Fibroblast of skin of abdomen (primary cell): ENCODE data around the gene SPOCD1.
A peak's percentile ranks its signal among the peaks of the same experiment; 100 is the strongest.

ENCODE experiments used
- DNase-seq: peaks from one replicate; pipeline ENCODE4 v3.0.0-alpha.2; 2013

Gene SPOCD1

DNA sequence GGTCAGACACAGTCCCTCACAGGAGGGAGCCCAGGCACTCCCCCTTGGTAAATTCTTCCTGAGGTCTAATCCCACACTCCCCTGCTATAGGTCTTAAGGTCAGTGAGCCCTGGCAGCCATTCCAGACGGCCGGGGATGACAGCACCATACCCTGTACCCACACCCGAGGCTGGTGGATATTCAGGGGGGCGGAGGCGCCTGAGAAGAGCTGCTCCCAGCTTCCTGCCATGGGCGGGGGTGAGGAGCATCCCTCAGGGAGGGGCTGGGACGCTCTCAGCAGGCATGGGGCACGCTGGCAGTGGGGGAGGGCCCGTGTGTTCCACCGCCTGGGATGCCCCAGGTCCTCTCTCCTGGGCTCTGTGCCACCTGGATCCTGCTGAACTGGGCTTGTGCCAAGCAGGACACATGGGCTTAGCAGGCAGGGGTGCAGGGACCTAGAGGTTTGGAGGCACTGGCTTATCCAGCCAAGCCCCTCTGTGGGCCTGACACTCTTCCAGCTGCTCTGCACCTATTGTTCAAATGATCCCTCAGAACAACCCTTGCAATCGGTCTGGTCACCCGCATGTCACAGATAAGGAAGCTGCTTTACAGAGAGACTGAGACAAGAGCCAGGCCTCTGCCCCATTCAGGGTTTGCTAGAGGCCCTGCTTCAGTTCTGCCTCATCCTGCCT lies 46.0 kb downstream of the SPOCD1 start:
- no peak for DNase-seq

DNA sequence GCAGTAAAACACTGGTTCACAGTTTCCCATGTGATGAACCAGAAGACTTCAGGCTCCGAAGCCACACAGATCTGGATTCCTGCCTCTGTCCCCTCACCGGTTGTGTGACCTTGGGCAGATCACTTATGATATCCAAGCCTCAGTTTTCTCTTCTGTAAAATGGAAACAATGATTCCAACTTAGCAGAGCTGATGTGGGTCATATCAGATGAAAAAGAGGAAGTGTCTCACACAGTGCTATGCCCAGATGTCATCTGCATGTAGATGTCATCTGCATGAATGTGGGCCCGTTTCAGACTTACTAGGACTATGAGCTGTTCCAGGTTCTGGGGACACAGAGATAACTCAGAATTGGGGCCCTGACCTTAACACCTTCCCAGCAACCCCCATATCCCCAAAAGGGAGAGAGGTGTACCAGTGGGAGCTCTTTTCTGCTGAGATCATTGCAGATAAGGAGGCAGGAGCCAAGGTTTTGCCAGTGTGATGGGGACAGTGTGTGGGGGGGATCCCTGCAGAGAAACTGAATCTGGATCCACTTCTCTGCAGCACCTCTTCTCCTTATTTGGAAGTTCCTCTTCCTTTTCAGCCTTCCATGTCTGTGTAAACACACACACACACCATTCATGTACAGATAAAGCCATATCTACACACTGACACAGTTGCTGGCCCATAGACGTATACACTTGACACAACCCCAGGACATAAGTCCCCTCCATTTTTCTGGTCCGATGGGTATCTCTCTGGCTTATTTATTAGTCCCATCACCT lies 46.7 kb downstream of the SPOCD1 start:
- DNase-seq, result no peak

DNA sequence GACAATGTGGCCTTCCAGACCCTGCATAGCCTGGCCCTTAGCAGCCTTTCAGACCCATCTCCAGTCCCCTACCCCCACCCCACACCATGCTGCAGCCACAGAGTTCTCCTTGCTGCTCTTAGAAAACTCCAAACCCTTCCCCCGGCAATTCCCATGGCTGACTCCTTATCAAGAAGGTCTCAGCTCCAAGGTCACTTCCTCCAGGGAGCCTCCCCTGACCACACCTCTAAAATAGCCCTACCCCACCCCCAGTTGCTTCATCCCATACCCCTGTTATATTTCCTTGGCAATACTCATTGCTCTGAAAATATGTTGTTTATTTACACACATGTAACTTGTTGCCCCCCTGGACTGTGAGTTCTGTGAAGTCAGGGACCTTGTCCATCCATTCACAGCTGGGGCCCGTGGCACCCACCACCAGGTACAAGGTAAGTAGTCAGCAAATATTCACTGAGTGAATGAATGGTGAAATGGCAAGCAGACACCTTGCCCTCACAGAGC lies 47.4 kb downstream of the SPOCD1 start:
- no peak for DNase-seq

DNA sequence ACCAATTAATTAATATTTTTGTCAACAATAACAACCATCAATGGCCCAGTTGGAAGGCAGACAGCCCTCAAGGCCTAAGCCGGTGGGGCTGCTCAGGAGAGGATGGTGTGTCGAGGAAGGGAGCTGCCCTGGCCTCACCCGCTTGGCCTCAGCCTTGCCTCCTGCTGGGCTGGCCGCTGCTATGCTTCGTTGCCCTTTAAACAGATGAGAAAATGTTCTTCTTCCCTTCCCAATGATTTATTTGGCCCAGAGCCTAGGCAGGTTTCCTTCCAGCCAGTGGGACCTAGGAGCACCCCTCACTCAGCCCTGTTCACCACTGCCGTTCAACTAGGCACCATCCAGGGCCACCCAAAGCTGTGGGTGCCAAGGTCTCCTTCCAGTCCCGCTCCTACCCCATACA lies 48.6 kb downstream of the SPOCD1 start:
- no peak for DNase-seq

- no peak for DNase-seq
These were observed 50.3 kb downstream of the SPOCD1 start for GRCh38 chr1:31765516-31765915.

DNA sequence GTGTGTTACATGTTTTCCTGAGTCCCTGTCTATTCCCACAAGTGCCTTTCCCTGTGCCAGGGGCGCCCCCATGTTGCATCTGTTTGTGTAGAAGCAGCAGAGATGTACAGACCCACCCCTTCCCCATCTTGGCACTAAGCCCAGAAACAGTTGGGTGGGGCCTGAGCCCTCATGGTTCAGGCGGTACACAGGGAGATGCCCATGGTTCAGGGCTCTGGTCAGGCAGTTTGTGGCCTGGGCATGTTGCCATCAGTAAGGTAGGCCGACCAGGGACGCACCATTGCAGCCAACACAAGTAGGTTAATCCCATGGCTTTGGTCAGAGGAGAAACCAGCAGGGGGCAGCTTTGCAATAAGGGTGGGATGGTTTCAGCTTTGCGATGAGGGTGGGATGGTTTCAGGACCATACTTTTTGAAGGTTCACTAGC lies 50.8 kb downstream of the SPOCD1 start:
- DNase-seq, result peak; percentile 16

GRCh38 chr1:31764312-31765040 lies 51.3 kb downstream of the SPOCD1 start, which contains the start of gene ADGRB2:
Gene ADGRB2, minus strand, starts transcription at chr1:31764340. Its CDS starts 7,119 bp downstream, at chr1:31757221.
- DNase-seq, result no peak

- DNase-seq, result no peak
These were observed 52.0 kb downstream of the SPOCD1 start for GRCh38 chr1:31763671-31764311.

- no peak for DNase-seq
These were observed 52.8 kb downstream of the SPOCD1 start for GRCh38 chr1:31762726-31763670.

DNA sequence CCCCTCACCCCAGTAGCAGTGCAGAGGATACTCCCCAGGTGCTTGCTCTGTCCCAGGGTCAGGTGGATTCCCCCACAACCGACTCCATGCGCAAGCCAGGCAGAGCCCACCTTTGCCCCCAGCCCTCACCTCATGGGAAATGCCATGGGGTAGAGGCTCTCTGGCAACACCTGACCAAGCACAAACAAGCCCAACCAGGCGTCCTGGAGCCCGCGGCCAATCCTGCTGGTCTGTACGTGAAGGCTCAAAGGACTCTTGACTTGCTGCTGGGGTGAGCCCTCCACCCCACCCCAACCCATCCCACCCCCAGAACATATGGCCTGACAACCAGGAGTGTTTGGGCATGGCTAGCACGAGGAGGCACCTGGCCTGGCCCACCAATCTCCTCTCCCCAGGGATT lies 53.5 kb downstream of the SPOCD1 start:
- DNase-seq, result no peak

DNA sequence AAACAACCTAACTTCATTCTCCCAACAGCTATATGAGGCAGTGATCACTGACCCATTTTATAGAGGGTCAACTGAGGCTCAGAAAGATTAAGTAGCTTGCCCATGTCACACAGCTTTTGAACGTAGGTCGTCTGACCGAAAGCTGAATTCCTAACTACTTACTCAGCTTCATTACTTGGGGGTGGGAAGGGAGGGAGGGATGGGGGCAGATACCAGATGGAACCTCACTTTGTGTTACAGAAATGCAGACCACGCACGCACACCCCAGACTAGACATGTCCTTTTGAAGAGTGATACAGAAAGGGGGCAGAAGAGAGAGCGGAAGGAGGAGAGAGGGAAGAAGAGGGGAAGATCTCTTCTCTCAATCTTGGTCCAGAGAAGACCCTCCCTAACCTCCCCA lies 53.9 kb downstream of the SPOCD1 start:
- DNase-seq, result peak; percentile 78

- DNase-seq, result peak; percentile 69
These were observed 55.1 kb downstream of the SPOCD1 start for GRCh38 chr1:31760471-31761470.

- DNase-seq, result no peak
These were observed 56.4 kb downstream of the SPOCD1 start for GRCh38 chr1:31759298-31760023.

- DNase-seq, result no peak
These were observed 57.0 kb downstream of the SPOCD1 start for GRCh38 chr1:31758823-31759222.

DNA sequence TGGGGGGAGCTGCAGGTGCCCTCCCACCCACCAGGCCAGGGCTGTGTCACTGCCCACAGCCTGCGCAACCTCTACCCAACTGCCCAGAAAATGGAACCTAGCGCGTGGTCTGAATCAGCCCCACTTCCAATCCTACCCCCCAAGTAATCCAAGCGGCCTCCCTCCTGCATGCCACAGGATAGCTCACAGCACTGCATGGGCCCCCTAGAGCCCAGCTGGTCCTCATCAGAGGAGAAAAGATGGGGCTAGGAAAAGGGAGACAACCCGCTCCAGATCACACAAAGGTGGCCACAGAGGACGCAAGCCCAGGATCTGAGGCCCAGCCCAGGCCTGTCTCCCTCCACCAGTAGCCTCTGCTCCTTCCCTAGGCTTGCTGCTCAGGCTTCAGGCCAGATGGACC lies 57.8 kb downstream of the SPOCD1 start:
- DNase-seq, result no peak

DNA sequence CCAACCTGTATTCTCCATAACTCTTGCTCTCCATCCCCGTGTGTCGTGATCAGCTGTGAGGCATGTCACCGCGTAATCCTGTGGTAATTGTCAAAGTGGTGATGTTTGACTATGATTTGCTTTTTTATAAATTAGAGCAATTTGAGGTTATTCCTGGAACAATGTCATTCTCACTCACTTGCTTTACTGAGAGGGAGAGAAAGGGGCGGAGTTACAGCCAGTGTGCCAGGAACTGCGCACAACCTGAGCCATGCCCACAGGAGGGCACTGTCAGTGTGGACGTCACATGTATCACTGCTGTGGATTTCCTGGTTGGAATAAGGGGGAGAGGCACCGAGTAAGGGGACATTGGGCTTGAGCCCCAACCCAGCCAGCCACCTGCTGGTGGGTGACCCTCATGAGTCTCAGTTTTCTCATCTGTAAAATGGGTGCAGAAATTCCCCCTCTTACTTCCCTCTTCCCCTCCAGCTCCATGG lies 58.6 kb downstream of the SPOCD1 start:
- DNase-seq, result no peak

DNA sequence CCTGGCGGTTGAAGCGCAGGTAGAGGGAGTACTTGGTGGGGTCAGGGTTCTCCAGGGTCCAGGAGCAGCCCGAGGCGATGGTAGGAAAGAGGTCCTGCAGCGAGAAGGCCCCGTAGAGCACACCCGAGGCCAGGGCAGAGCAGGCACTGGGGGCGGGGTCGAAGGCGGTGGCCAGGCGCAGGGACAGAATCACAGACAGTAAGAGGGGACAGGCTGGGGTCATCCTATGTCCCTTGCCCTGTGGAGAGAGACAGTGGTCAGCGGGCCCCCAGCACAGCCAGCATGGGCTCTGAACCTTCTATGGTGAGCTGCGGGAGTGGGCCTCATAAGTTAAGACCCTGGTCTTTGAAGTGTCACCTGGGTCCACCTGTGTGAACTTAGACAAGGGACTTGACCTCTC lies 59.2 kb downstream of the SPOCD1 start:
- no peak for DNase-seq

DNA sequence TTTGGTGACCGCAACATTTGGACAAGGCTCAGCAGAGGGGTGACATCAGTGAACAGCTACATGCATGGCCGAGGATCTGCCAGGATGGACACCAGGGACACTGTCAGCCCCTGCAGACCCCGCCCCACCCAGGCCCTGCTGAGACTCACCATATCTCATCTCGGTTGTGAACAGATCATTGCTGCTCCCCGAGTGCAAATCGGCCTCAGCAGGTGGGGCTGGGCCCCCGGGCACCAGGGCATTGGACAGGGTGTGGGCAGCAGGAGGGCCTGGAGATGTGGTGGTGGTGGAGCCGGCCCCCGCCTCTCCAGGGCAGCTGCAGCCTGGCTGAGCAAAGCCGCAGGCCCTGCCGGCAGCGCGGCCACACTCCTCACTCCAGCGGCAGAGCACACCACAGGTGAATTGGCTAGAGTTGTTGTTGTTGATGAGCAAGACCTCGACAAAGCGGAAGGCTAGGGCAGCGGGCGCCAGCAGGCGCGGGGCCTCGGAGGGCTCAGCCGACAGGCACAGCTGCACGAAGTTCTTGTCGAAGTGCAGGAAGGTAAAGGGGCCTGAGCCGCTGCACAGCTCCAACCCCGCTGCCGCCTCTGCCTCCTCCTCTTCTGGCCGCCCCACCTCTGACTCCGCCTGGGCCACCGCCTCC lies 59.9 kb downstream of the SPOCD1 start:
- no peak for DNase-seq

- DNase-seq, result no peak
These were observed 60.6 kb downstream of the SPOCD1 start for GRCh38 chr1:31755197-31755611.
